G401 (cell line): Measurements from ENCODE around the gene ATOH8. TPM values are rescaled to one million over a fixed set of nuclear protein-coding genes. Genes with fewer than 3 reads are reported as not detected.
"Not testable (repeated sequence)": the region's sequence is repeated elsewhere in the genome, so short reads cannot be mapped to it uniquely, and the experiment has no call there.

Experiments used
- DNase-seq: peaks from one replicate; pipeline ENCODE4 v3.0.0-alpha.2; 2015; ENCODE audit warnings: low spot score
- in situ Hi-C: cut with HindIII; loops from 2 replicates; pipeline ENCODE4 v1.10.0; 2016; ENCODE audit warnings: low sequenced_read_pairs, mixed read lengths
- total RNA-seq: library from RNA; depleted of rRNA; stranded (reverse); fragments of >200 nt; shearing (Covaris generic); gene quantifications from 2 replicates; pipeline ENCODE4 v1.2.3, GENCODE V29; 2014; rRNA removed

Gene ATOH8
- total RNA-seq, 1 experiment from 2014 or later = 18.9 TPM

- in situ Hi-C loops, DNase-seq: not testable (repeated sequence)
These were observed 75.6 kb downstream of the ATOH8 start for GRCh38 chr2:85829394-85829793.

- in situ Hi-C loops = no loop called here
- DNase-seq = no peak
These were observed 76.9 kb downstream of the ATOH8 start for GRCh38 chr2:85830645-85831044.

- no peak for DNase-seq
- in situ Hi-C loops = no loop called here
These were observed 77.9 kb downstream of the ATOH8 start for GRCh38 chr2:85831735-85832134.

- no peak for DNase-seq
- in situ Hi-C loops = no loop called here
These were observed 80.7 kb downstream of the ATOH8 start for GRCh38 chr2:85834466-85834865.

Other genes starting within 250 kb of the ATOH8 start
- gene MAT2A, start 214.8 kb upstream of the ATOH8 start, total RNA-seq = 68.1 and 85.2 TPM in 2 replicates
- gene GGCX, start 192.5 kb upstream of the ATOH8 start, total RNA-seq = 27.0 and 28.4 TPM in 2 replicates
- 69.9 and 73.2 TPM in 2 replicates for gene VAMP8, start 176.4 kb upstream of the ATOH8 start, total RNA-seq
- gene VAMP5, start 169.6 kb upstream of the ATOH8 start, total RNA-seq = 0.85 and 1.9 TPM in 2 replicates
- gene RNF181, start 158.2 kb upstream of the ATOH8 start, total RNA-seq = 130 and 155 TPM in 2 replicates
- 20.3 and 20.7 TPM in 2 replicates for gene TMEM150A, start 151.3 kb upstream of the ATOH8 start, total RNA-seq
- gene C2orf68, start 141.9 kb upstream of the ATOH8 start, total RNA-seq = 34.0 and 34.3 TPM in 2 replicates
- gene USP39, start 137.8 kb upstream of the ATOH8 start, total RNA-seq = 122 and 141 TPM in 2 replicates
- gene SFTPB, start 85.8 kb upstream of the ATOH8 start, total RNA-seq = not detected in 2 replicates
- gene GNLY, start 59.6 kb upstream of the ATOH8 start, total RNA-seq = not detected in 2 replicates
- gene ST3GAL5, start 135.0 kb downstream of the ATOH8 start, total RNA-seq = 99.2 and 118 TPM in 2 replicates